OCI-LY1 (cell line): ENCODE data around the gene PTPRT.

Source experiments
- H2AFZ ChIP-seq: fragments of 200-600 bp; sonication (generic), shearing (Covaris generic); 2 replicates; pipeline ENCODE4 v1.6.0; 2014; ENCODE audit warnings: antibody characterized with exemption, mild to moderate bottlenecking, low read length
- H3F3A ChIP-seq: fragments of 200-600 bp; sonication (generic), shearing (Covaris generic); 2 replicates; pipeline ENCODE4 v1.6.0; 2014; ENCODE audit warnings: mild to moderate bottlenecking, antibody characterized with exemption, low read length, moderate library complexity; ENCODE audit not compliant: insufficient read depth
- H3K27ac ChIP-seq: fragments of 200-600 bp; sonication (generic); 2 replicates; pipeline ENCODE4 v1.5.1; 2014; ENCODE audit warnings: low read length, mixed run types, mild to moderate bottlenecking, low read depth; ENCODE audit not compliant: poor library complexity, severe bottlenecking
- H3K27me3 ChIP-seq: fragments of 200-600 bp; sonication (generic); 2 replicates; pipeline ENCODE4 v1.6.0; 2014; ENCODE audit warnings: antibody characterized with exemption, mild to moderate bottlenecking, low read length, moderate library complexity; ENCODE audit not compliant: insufficient read depth
- H3K36me3 ChIP-seq: fragments of 200-600 bp; sonication (generic); 2 replicates; pipeline ENCODE4 v1.6.1; 2014; ENCODE audit warnings: mild to moderate bottlenecking, antibody characterized with exemption, low read length, moderate library complexity, mixed read lengths; ENCODE audit not compliant: insufficient read depth
- H3K4me1 ChIP-seq: fragments of 200-600 bp; sonication (generic); 2 replicates; pipeline ENCODE4 v1.5.1; 2014; ENCODE audit warnings: mild to moderate bottlenecking, low read length, moderate library complexity; ENCODE audit not compliant: insufficient read depth, severe bottlenecking
- H3K4me2 ChIP-seq: fragments of 200-600 bp; sonication (generic), shearing (Covaris generic); 2 replicates; pipeline ENCODE4 v1.6.1; 2014; ENCODE audit warnings: low read length
- H3K4me3 ChIP-seq: fragments of 200-600 bp; sonication (generic); 2 replicates; pipeline ENCODE4 v1.5.1; 2014; ENCODE audit warnings: low read length, low read depth, mild to moderate bottlenecking, mixed read lengths; ENCODE audit not compliant: poor library complexity, severe bottlenecking
- H3K79me2 ChIP-seq: fragments of 200-600 bp; shearing (Covaris generic); 2 replicates; pipeline ENCODE4 v1.6.1; 2016; ENCODE audit warnings: mixed run types, low read length, mixed read lengths; ENCODE audit not compliant: insufficient read depth
- H3K9ac ChIP-seq: fragments of 200-600 bp; sonication (generic), shearing (Covaris generic); 2 replicates; pipeline ENCODE4 v1.6.1; 2014; ENCODE audit warnings: mild to moderate bottlenecking, low read length, mixed read lengths
- H3K9me2 ChIP-seq: fragments of 200-600 bp; sonication (generic), shearing (Covaris generic); 2 replicates; pipeline ENCODE4 v1.6.1; 2014; ENCODE audit warnings: low read depth, mild to moderate bottlenecking, low read length, mixed read lengths
- H3K9me3 ChIP-seq: fragments of 200-600 bp; shearing (Covaris generic); 2 replicates; pipeline ENCODE4 v1.6.1; 2014; ENCODE audit warnings: low read length, mixed read lengths
- H4K20me1 ChIP-seq: fragments of 200-600 bp; sonication (generic), shearing (Covaris generic); 2 replicates; pipeline ENCODE4 v1.6.0; 2016; ENCODE audit warnings: mild to moderate bottlenecking, low read length; ENCODE audit not compliant: insufficient read depth
- EZH2 ChIP-seq: fragments of 200-600 bp; sonication (generic), shearing (Covaris generic); IDR thresholded peaks from 2 replicates; pipeline ENCODE4 v1.8.0; 2017; ENCODE audit warnings: borderline replicate concordance, mixed run types, mild to moderate bottlenecking, antibody characterized with exemption, low read length, moderate library complexity, mixed read lengths
- TF ChIP-seq, protein P1 (sequence below): fragments of 200-600 bp; sonication (generic), shearing (Covaris generic); IDR thresholded peaks from 2 replicates; pipeline ENCODE4 v1.5.1; 2017; ENCODE audit warnings: mild to moderate bottlenecking, antibody characterized with exemption, low read length, moderate library complexity, mixed read lengths

PTPRT gene

DNA sequence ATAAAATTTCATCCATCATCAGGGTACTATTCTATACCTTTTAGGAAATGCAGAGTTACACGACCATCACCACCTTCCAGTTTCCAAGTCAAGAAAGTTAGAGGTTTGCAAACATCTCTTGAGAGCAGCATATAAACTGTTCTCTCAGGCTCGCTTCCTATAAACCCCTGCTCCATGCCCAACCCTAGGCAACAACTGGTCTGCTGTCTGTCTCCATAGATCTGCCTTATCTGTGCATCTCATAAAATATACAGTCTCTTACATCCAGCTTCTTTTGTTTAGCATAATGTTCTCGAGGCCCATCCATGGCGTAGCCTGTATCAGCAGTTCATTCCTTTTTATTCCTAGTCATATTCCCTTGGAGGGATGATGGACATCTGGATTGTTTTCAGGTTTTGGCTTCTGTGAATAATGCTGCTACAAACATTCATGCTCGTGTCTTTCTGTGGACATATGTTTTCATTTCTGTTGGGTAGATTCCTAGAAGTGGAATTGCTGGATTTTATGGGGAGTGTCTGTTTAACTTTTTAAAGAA is 6.1 kb downstream of the PTPRT start:
- Histone ChIP-seq H3K4me2 (no peak overlapping the region), H3K79me2 (no peaks in the 10 kb centered on the region), H3F3A (no peaks in the 10 kb centered on the region), H3K4me3 (no peak overlapping the region), H3K9me3 (no peaks in the 10 kb centered on the region), H3K36me3 (no peaks in the 10 kb centered on the region), H2AFZ (no peak overlapping the region), H3K27ac (no peak overlapping the region), H4K20me1 (no peaks in the 10 kb centered on the region), H3K4me1 (no peaks in the 10 kb centered on the region), H3K27me3 (no peaks in the 10 kb centered on the region), H3K9ac (no peak overlapping the region), H3K9me2 (no peaks in the 10 kb centered on the region)
- no peak for TF ChIP-seq EZH2

DNA sequence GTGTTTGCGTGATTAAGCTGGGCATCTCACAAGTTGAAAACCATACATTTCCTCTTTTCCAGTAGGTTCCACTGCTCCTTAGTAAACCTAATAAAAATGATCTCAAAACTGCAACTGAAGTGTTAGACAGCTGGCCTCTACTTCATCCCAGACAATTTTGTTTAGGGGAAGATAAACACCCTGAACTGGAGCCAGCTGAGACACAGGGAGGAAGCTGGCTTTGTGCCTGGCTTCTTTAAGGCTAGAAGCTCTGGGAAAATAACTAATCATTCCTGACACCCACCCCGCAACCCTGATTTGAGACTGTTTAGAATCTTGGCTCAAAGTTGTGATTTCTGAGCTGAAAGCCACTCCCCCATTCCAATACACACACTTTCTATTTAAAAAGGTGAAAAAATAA is 11.6 kb downstream of the PTPRT start:
- Histone ChIP-seq H4K20me1 (no peaks in the 10 kb centered on the region), H3K9ac (no peak overlapping the region), H3K4me3 (no peak overlapping the region), H3K9me2 (no peaks in the 10 kb centered on the region), H3K27me3 (no peaks in the 10 kb centered on the region; the same call in 1 of the 2 replicates), H3F3A (no peaks in the 10 kb centered on the region), H3K27ac (no peak overlapping the region), H2AFZ (no peak overlapping the region), H3K9me3 (no peaks in the 10 kb centered on the region), H3K36me3 (no peaks in the 10 kb centered on the region), H3K4me1 (no peaks in the 10 kb centered on the region), H3K4me2 (no peak overlapping the region), H3K79me2 (no peaks in the 10 kb centered on the region)
- TF ChIP-seq, protein P1, sequence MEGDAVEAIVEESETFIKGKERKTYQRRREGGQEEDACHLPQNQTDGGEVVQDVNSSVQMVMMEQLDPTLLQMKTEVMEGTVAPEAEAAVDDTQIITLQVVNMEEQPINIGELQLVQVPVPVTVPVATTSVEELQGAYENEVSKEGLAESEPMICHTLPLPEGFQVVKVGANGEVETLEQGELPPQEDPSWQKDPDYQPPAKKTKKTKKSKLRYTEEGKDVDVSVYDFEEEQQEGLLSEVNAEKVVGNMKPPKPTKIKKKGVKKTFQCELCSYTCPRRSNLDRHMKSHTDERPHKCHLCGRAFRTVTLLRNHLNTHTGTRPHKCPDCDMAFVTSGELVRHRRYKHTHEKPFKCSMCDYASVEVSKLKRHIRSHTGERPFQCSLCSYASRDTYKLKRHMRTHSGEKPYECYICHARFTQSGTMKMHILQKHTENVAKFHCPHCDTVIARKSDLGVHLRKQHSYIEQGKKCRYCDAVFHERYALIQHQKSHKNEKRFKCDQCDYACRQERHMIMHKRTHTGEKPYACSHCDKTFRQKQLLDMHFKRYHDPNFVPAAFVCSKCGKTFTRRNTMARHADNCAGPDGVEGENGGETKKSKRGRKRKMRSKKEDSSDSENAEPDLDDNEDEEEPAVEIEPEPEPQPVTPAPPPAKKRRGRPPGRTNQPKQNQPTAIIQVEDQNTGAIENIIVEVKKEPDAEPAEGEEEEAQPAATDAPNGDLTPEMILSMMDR, result no peak
- no peak for TF ChIP-seq EZH2

DNA sequence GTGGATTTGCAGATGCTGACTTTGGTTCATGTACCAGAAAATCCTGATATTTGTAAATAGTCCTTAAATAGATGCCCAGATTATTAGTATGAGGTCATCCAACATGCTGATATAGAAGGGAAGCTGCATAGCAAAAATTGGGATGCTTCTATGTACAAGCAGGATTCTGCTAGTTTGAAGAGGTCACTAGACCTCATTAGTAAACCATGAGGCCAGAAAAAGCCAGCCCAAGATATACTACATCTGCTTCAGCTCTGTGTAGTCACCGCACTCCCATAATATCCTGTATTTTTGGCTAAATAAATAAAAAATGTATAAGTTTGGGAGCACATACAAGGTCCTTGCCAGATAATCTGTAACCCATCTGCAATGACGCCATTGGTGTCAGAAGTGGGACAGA is 13.0 kb downstream of the PTPRT start:
- TF ChIP-seq EZH2, result no peak
- TF ChIP-seq, protein P1, result no peak
- Histone ChIP-seq H3K27me3 (no peaks in the 10 kb centered on the region; the same call in 1 of the 2 replicates), H2AFZ (no peak overlapping the region), H3K4me3 (no peak overlapping the region), H3F3A (no peaks in the 10 kb centered on the region), H3K79me2 (no peaks in the 10 kb centered on the region), H3K9ac (no peak overlapping the region), H3K4me2 (no peak overlapping the region), H3K4me1 (no peaks in the 10 kb centered on the region), H3K36me3 (no peaks in the 10 kb centered on the region), H3K9me3 (no peaks in the 10 kb centered on the region), H4K20me1 (no peaks in the 10 kb centered on the region), H3K27ac (no peak overlapping the region), H3K9me2 (no peaks in the 10 kb centered on the region)

DNA sequence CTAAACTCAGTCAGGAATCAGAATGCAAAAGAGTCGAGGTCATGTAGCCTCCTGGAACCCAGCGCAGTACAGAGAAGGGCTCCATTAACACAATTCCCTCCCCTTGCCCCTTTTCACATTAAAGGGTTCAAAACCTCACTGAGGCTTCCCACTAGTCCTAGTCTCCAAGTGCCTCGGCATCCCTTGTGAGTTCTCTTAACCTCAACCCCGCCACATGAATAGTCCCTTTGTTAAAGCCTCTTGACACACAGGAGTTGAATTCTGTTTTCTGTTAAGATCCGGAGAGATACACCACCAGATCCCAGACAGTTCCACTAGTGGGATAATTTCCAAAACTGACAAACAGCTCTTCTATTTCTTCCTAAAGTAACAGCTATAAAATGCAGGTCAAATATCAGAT is 17.8 kb downstream of the PTPRT start:
- no peak overlapping the region for H3K9ac ChIP-seq
- H4K20me1 ChIP-seq, result no peaks in the 10 kb centered on the region
- no peak overlapping the region for H3K4me2 ChIP-seq
- no peaks in the 10 kb centered on the region for H3K9me3 ChIP-seq
- no peak overlapping the region for H2AFZ ChIP-seq
- H3F3A ChIP-seq, result no peaks in the 10 kb centered on the region
- no peak overlapping the region for H3K27ac ChIP-seq
- H3K27me3 ChIP-seq, result no peaks in the 10 kb centered on the region; the same call in 1 of the 2 replicates
- H3K9me2 ChIP-seq, result no peaks in the 10 kb centered on the region
- H3K4me1 ChIP-seq, result no peaks in the 10 kb centered on the region
- H3K36me3 ChIP-seq, result no peaks in the 10 kb centered on the region
- H3K79me2 ChIP-seq, result no peaks in the 10 kb centered on the region
- TF ChIP-seq EZH2, result no peak
- TF ChIP-seq, protein P1, result no peak
- H3K4me3 ChIP-seq, result no peak overlapping the region
